GM19328 (cell line): ENCODE results near the gene CNNM4.

Experiments
- ATAC-seq: cut with Tn5 transposase; IDR thresholded peaks from one replicate; pipeline ENCODE4 v1.9.1; 2021; ENCODE audit warnings: mild to moderate bottlenecking, moderate library complexity; ENCODE audit not compliant: unreplicated experiment

The CNNM4 gene

GRCh38 chr2:96758987-96759386, 1.7 kb upstream of the CNNM4 start:
- ATAC-seq = no peak

GRCh38 chr2:96759548-96759947, 1.2 kb upstream of the CNNM4 start:
- no peak for ATAC-seq

GRCh38 chr2:96760986-96761832, 507 bp downstream of the CNNM4 start:
- no peak for ATAC-seq

GRCh38 chr2:96762529-96763311, 2.0 kb downstream of the CNNM4 start:
- no peak for ATAC-seq

GRCh38 chr2:96763511-96764252, 3.0 kb downstream of the CNNM4 start:
- ATAC-seq = no peak

- ATAC-seq = no peak
These were observed 3.5 kb downstream of the CNNM4 start for GRCh38 chr2:96764253-96764637.

GRCh38 chr2:96767135-96767871, 6.6 kb downstream of the CNNM4 start:
- no peak for ATAC-seq

- peak; percentile 41 for ATAC-seq
These were observed 7.4 kb downstream of the CNNM4 start for GRCh38 chr2:96768083-96768561.

- no peak for ATAC-seq
These were observed 9.1 kb downstream of the CNNM4 start for GRCh38 chr2:96769814-96770213.

GRCh38 chr2:96770442-96771202, 9.9 kb downstream of the CNNM4 start:
- no peak for ATAC-seq

- ATAC-seq = no peak
These were observed 11.3 kb downstream of the CNNM4 start for GRCh38 chr2:96771796-96772618.

GRCh38 chr2:96772903-96773671, 12.4 kb downstream of the CNNM4 start:
- no peak for ATAC-seq

- ATAC-seq = no peak
These were observed 13.2 kb downstream of the CNNM4 start for GRCh38 chr2:96773922-96774321.

GRCh38 chr2:96775160-96775559, 14.5 kb downstream of the CNNM4 start:
- no peak for ATAC-seq

- ATAC-seq = no peak
These were observed 22.7 kb downstream of the CNNM4 start for GRCh38 chr2:96783388-96783787.

- ATAC-seq = no peak
These were observed 26.7 kb downstream of the CNNM4 start for GRCh38 chr2:96787411-96787810.

- ATAC-seq = no peak
These were observed 27.9 kb downstream of the CNNM4 start for GRCh38 chr2:96788442-96789244.
